Nephron (organoid): ENCODE results near the gene CLIP1.
"Not testable (repeated sequence)": the region's sequence is repeated elsewhere in the genome, so short reads cannot be mapped to it uniquely, and the experiment has no call there.

ENCODE experiments used
- H3K27ac Mint-ChIP-seq, 3 experiments: 2 replicates each; pipeline ENCODE4 v1.8.0; 2020; ENCODE audit warnings: mixed read lengths in 3 of 3, mild to moderate bottlenecking in 2 of 3, moderate library complexity in 1 of 3
- H3K27me3 Mint-ChIP-seq: 2 replicates; pipeline ENCODE4 v1.8.0; 2021; ENCODE audit warnings: low read depth, mild to moderate bottlenecking, moderate library complexity, mixed read lengths
- H3K36me3 Mint-ChIP-seq: 2 replicates; pipeline ENCODE4 v1.8.0; 2020; ENCODE audit warnings: low read depth, mixed read lengths
- H3K4me1 Mint-ChIP-seq: 2 replicates; pipeline ENCODE4 v1.8.0; 2020; ENCODE audit warnings: mixed read lengths
- H3K4me3 Mint-ChIP-seq, 3 experiments: 2 replicates each; pipeline ENCODE4 v1.8.0; 2020; ENCODE audit warnings: mild to moderate bottlenecking in 3 of 3, mixed read lengths in 3 of 3, moderate library complexity in 2 of 3
- H3K9me3 Mint-ChIP-seq: 2 replicates; pipeline ENCODE4 v1.8.0; 2020; ENCODE audit warnings: mixed read lengths
- CTCF ChIP-seq, 3 experiments: fragments of 200-600 bp; sonication (generic); IDR thresholded peaks; one replicate each; pipeline ENCODE4 v1.5.0; 2021; ENCODE audit warnings: antibody characterized with exemption in 3 of 3; ENCODE audit not compliant: unreplicated experiment in 3 of 3

CLIP1 gene

GRCh38 chr12:122374707-122375106 is 47.8 kb downstream of the CLIP1 start:
- Mint-ChIP-seq H3K4me3 (no peak overlapping the region), H3K4me1 (no peaks in the 10 kb centered on the region), H3K27ac (no peak overlapping the region), H3K36me3 (peaks cover 33% of the 10 kb centered on the region), H3K9me3 (no peaks in the 10 kb centered on the region), H3K27me3 (no peaks in the 10 kb centered on the region)
- TF ChIP-seq CTCF (IDR thresholded peaks at IDR 0.05; ENCODE audit: unreplicated experiment in 3 of 3) = no peak

GRCh38 chr12:122371475-122372045 is 50.9 kb downstream of the CLIP1 start:
- peaks cover 15% of the 10 kb centered on the region for H3K4me1 Mint-ChIP-seq
- TF ChIP-seq CTCF (IDR thresholded peaks at IDR 0.05; ENCODE audit: unreplicated experiment in 3 of 3) = no peak
- H3K9me3 Mint-ChIP-seq = no peaks in the 10 kb centered on the region
- H3K36me3 Mint-ChIP-seq = peaks cover 25% of the 10 kb centered on the region
- no peaks in the 10 kb centered on the region for H3K27me3 Mint-ChIP-seq
- H3K27ac Mint-ChIP-seq = no peak overlapping the region
- H3K4me3 Mint-ChIP-seq = no peak overlapping the region

GRCh38 chr12:122368361-122369073 is 54.0 kb downstream of the CLIP1 start:
- no peaks in the 10 kb centered on the region for H3K9me3 Mint-ChIP-seq
- H3K27ac Mint-ChIP-seq = peak overlapping the region; percentile 65 to 90 (median 83)
- H3K4me1 Mint-ChIP-seq = peaks cover 15% of the 10 kb centered on the region
- no peak for TF ChIP-seq CTCF (IDR thresholded peaks at IDR 0.05; ENCODE audit: unreplicated experiment in 3 of 3)
- peaks cover 31% of the 10 kb centered on the region for H3K36me3 Mint-ChIP-seq
- no peak overlapping the region for H3K4me3 Mint-ChIP-seq
- no peaks in the 10 kb centered on the region for H3K27me3 Mint-ChIP-seq

GRCh38 chr12:122367632-122368031 is 54.8 kb downstream of the CLIP1 start:
- peaks cover 15% of the 10 kb centered on the region for H3K4me1 Mint-ChIP-seq
- H3K4me3 Mint-ChIP-seq = not testable (repeated sequence)

GRCh38 chr12:122366685-122367475 is 55.6 kb downstream of the CLIP1 start:
- Mint-ChIP-seq H3K36me3 (peaks cover 29% of the 10 kb centered on the region), H3K4me3 (no peak overlapping the region), H3K9me3 (no peaks in the 10 kb centered on the region), H3K27me3 (no peaks in the 10 kb centered on the region), H3K4me1 (peaks cover 15% of the 10 kb centered on the region), H3K27ac (peak overlapping the region; percentile 10 to 80 (median 38))
- no peak for TF ChIP-seq CTCF (IDR thresholded peaks at IDR 0.05; ENCODE audit: unreplicated experiment in 3 of 3)

More at GRCh38 chr12:122367632-122368031, 54.8 kb downstream of the CLIP1 start:
- H3K9me3 Mint-ChIP-seq, H3K27me3 Mint-ChIP-seq: not testable (repeated sequence)
- H3K36me3 Mint-ChIP-seq = peaks cover 31% of the 10 kb centered on the region
- peak overlapping the region in 2 of 3 experiments; percentile 65 to 90 for H3K27ac Mint-ChIP-seq

GRCh38 chr12:122365226-122365625 is 57.2 kb downstream of the CLIP1 start:
- H3K27ac Mint-ChIP-seq, H3K4me3 Mint-ChIP-seq, H3K27me3 Mint-ChIP-seq, H3K9me3 Mint-ChIP-seq: not testable (repeated sequence)
- peaks cover 15% of the 10 kb centered on the region for H3K4me1 Mint-ChIP-seq
- H3K36me3 Mint-ChIP-seq = peaks cover 26% of the 10 kb centered on the region
